GM21367 (cell line): Measurements from ENCODE around the gene MMP23B.
"Not testable (repeated sequence)": the region's sequence is repeated elsewhere in the genome, so short reads cannot be mapped to it uniquely, and the experiment has no call there.

Experiments
- ATAC-seq: cut with Tn5 transposase; IDR thresholded peaks from one replicate; pipeline ENCODE4 v1.9.1; 2021; ENCODE audit not compliant: unreplicated experiment

Gene MMP23B

GRCh38 chr1:1629430-1630190 lies 2.4 kb upstream of the MMP23B start:
- ATAC-seq, result no peak

GRCh38 chr1:1630191-1630964 lies 1.6 kb upstream of the MMP23B start:
- no peak for ATAC-seq

- no peak for ATAC-seq
Observed at GRCh38 chr1:1630965-1631781, 800 bp upstream of the MMP23B start.

GRCh38 chr1:1633409-1633808 lies 1.4 kb downstream of the MMP23B start:
- not testable (repeated sequence) for ATAC-seq

GRCh38 chr1:1634613-1635012 lies 2.6 kb downstream of the MMP23B start:
- ATAC-seq, result not testable (repeated sequence)

GRCh38 chr1:1636621-1637478 lies 4.9 kb downstream of the MMP23B start:
- not testable (repeated sequence) for ATAC-seq

- not testable (repeated sequence) for ATAC-seq
Observed at GRCh38 chr1:1637479-1637875, 5.5 kb downstream of the MMP23B start.

- ATAC-seq, result not testable (repeated sequence)
Observed at GRCh38 chr1:1638528-1638927, 6.6 kb downstream of the MMP23B start.

GRCh38 chr1:1639368-1639767 lies 7.4 kb downstream of the MMP23B start:
- ATAC-seq, result not testable (repeated sequence)

- ATAC-seq, result not testable (repeated sequence)
Observed at GRCh38 chr1:1640081-1640480, 8.1 kb downstream of the MMP23B start.

GRCh38 chr1:1640711-1641461 lies 8.9 kb downstream of the MMP23B start:
- ATAC-seq, result not testable (repeated sequence)

GRCh38 chr1:1646326-1646725 lies 14.4 kb downstream of the MMP23B start:
- ATAC-seq, result not testable (repeated sequence)

GRCh38 chr1:1647567-1648241 lies 15.7 kb downstream of the MMP23B start:
- not testable (repeated sequence) for ATAC-seq

- ATAC-seq, result not testable (repeated sequence)
Observed at GRCh38 chr1:1648265-1648664, 16.3 kb downstream of the MMP23B start.

GRCh38 chr1:1658583-1659549 lies 26.9 kb downstream of the MMP23B start, which contains the start of gene CDK11B:
Gene CDK11B (minus strand): TSS chr1:1659004. CDS start chr1:1657485, 1,519 bp downstream.
- ATAC-seq, result peak; percentile 61

- not testable (repeated sequence) for ATAC-seq
Observed at GRCh38 chr1:1662392-1662791, 30.4 kb downstream of the MMP23B start.

- not testable (repeated sequence) for ATAC-seq
Observed at GRCh38 chr1:1662830-1663560, 31.0 kb downstream of the MMP23B start.
